NCI-H2029 (cell line): ENCODE data around the gene GPC1.

ENCODE experiments used
- DNase-seq: peaks from one replicate; lab custom pipeline; 2025; lab: John Stamatoyannopoulos, UW

GPC1 gene

GRCh38 chr2:240430595-240430994 is 4.9 kb upstream of the GPC1 start:
- no peak for DNase-seq

- DNase-seq = no peak
Measured at GRCh38 chr2:240431271-240431660, 4.2 kb upstream of the GPC1 start.

GRCh38 chr2:240431661-240432424 is 3.6 kb upstream of the GPC1 start:
- DNase-seq = no peak

- no peak for DNase-seq
Measured at GRCh38 chr2:240432430-240432819, 3.0 kb upstream of the GPC1 start.

GRCh38 chr2:240432820-240433801 is 2.4 kb upstream of the GPC1 start:
- DNase-seq = no peak

GRCh38 chr2:240433973-240434727 is 1.3 kb upstream of the GPC1 start:
- no peak for DNase-seq

- DNase-seq = peak; percentile 65
Measured at GRCh38 chr2:240434728-240435456, 571 bp upstream of the GPC1 start.

GRCh38 chr2:240435948-240436682 is 652 bp downstream of the GPC1 start:
- no peak for DNase-seq

- no peak for DNase-seq
Measured at GRCh38 chr2:240436683-240437550, 1.5 kb downstream of the GPC1 start.

GRCh38 chr2:240437551-240437860 is 2.0 kb downstream of the GPC1 start:
- no peak for DNase-seq

- DNase-seq = peak; percentile 27
Measured at GRCh38 chr2:240437861-240438809, 2.7 kb downstream of the GPC1 start.

- no peak for DNase-seq
Measured at GRCh38 chr2:240438810-240439697, 3.6 kb downstream of the GPC1 start.

- DNase-seq = no peak
Measured at GRCh38 chr2:240439698-240440151, 4.3 kb downstream of the GPC1 start.

GRCh38 chr2:240440251-240440650 is 4.8 kb downstream of the GPC1 start:
- DNase-seq = no peak

- no peak for DNase-seq
Measured at GRCh38 chr2:240440704-240441320, 5.3 kb downstream of the GPC1 start.

GRCh38 chr2:240441326-240441992 is 6.0 kb downstream of the GPC1 start:
- DNase-seq = no peak

- no peak for DNase-seq
Measured at GRCh38 chr2:240441993-240442411, 6.5 kb downstream of the GPC1 start.
